Right atrium auricular region (tissue), 2 donors: Measurements from ENCODE around the gene SLC17A4. TPM values are rescaled to one million over a fixed set of nuclear protein-coding genes. Genes with fewer than 3 reads are reported as not detected.

Experiments
- DNase-seq: peaks from one replicate; pipeline ENCODE4 v3.0.0-alpha.2; 2019; ENCODE audit warnings: low spot score
- H3K27ac ChIP-seq, 2 donors: fragments of 200-600 bp; sonication (generic); 1 replicate in 1 of 2; 2 replicates in 1 of 2; pipeline ENCODE4 v1.5.1; 2016 to 2019
- H3K27me3 ChIP-seq, 2 donors: fragments of 200-600 bp; sonication (generic); one replicate each; pipeline versions ENCODE4 v1.5.1 to v1.6.0; 2017 to 2019
- H3K36me3 ChIP-seq: fragments of 200-600 bp; sonication (generic); one replicate; pipeline ENCODE4 v1.5.1; 2016
- H3K4me1 ChIP-seq, 2 donors: fragments of 200-600 bp; sonication (generic); one replicate each; pipeline versions ENCODE4 v1.5.1 to v1.6.0; 2017 to 2019
- H3K4me3 ChIP-seq, 2 donors: fragments of 200-600 bp; sonication (generic); 1 replicate in 1 of 2; 2 replicates in 1 of 2; pipeline ENCODE4 v1.5.1; 2017 to 2019; ENCODE audit warnings: mild to moderate bottlenecking in 1 of 2, moderate library complexity in 1 of 2
- H3K9me3 ChIP-seq, 2 donors: fragments of 200-600 bp; sonication (generic); one replicate each; pipeline ENCODE4 v1.5.1; 2019
- CTCF ChIP-seq, 2 donors: fragments of 200-600 bp; sonication (generic); IDR thresholded peaks; one replicate each; pipeline ENCODE4 v1.5.1; 2019; ENCODE audit warnings: antibody characterized with exemption in 2 of 2
- total RNA-seq, 2 donors: library from RNA; depleted of rRNA; stranded (reverse); fragments of >200 nt; gene quantifications; one replicate each; pipeline ENCODE4 v1.1.0, GENCODE V29; 2016

The SLC17A4 gene
- total RNA-seq, 2 donors from 2014 or later: not detected

GRCh38 chr6:25829375-25829774 lies 74.8 kb downstream of the SLC17A4 start:
- Histone ChIP-seq H3K27ac (no peak overlapping the region), H3K27me3 (no peaks in the 10 kb centered on the region), H3K36me3 (no peaks in the 10 kb centered on the region), H3K4me3 (no peak overlapping the region), H3K4me1 (no peaks in the 10 kb centered on the region), H3K9me3 (no peaks in the 10 kb centered on the region)
- no peak for TF ChIP-seq CTCF (IDR thresholded peaks at IDR 0.05)
- DNase-seq: no peak

- H3K4me1 ChIP-seq: no peaks in the 10 kb centered on the region
- no peaks in the 10 kb centered on the region for H3K27me3 ChIP-seq
- no peak for DNase-seq
- H3K27ac ChIP-seq: no peak overlapping the region
- no peaks in the 10 kb centered on the region for H3K9me3 ChIP-seq
- H3K4me3 ChIP-seq: no peak overlapping the region
- H3K36me3 ChIP-seq: no peaks in the 10 kb centered on the region
- no peak for TF ChIP-seq CTCF (IDR thresholded peaks at IDR 0.05)
Observed at GRCh38 chr6:25830458-25830857, 75.9 kb downstream of the SLC17A4 start.

Other genes with a start within 250 kb of the SLC17A4 start
- 10 to 100 TPM; 14.1 to 19.7 TPM for gene SCGN, start 102.5 kb upstream of the SLC17A4 start, total RNA-seq
- not detected for gene SLC17A1, start 77.3 kb downstream of the SLC17A4 start, total RNA-seq
- gene SLC17A3, start 119.5 kb downstream of the SLC17A4 start, total RNA-seq: not detected
- gene SLC17A2, start 175.9 kb downstream of the SLC17A4 start, total RNA-seq: not detected
- gene TRIM38, start 208.1 kb downstream of the SLC17A4 start, total RNA-seq: 1 to 10 TPM; 2.5 to 5.2 TPM